Trophoblast cell (in vitro differentiated cells and primary cell): ENCODE results near the gene USH2A.

Experiments
- DNase-seq, 2 donors: peaks; one replicate each; pipeline ENCODE4 v3.0.0-alpha.2; 2016
- H2AFZ ChIP-seq: 2 replicates; pipeline ENCODE4 v1.6.1; 2013; ENCODE audit warnings: low read length, moderate library complexity, mild to moderate bottlenecking; ENCODE audit not compliant: insufficient read depth, poor library complexity
- H2AK5ac ChIP-seq: 2 replicates; pipeline ENCODE4 v1.6.1; 2013; ENCODE audit warnings: mild to moderate bottlenecking, low read length
- H2BK120ac ChIP-seq: 2 replicates; pipeline ENCODE4 v1.6.1; 2013; ENCODE audit warnings: low read length, mild to moderate bottlenecking, moderate library complexity; ENCODE audit not compliant: insufficient read depth, poor library complexity
- H2BK12ac ChIP-seq: 2 replicates; pipeline ENCODE4 v1.6.1; 2013; ENCODE audit warnings: mild to moderate bottlenecking, low read length, moderate library complexity
- H2BK5ac ChIP-seq: 2 replicates; pipeline ENCODE4 v1.6.1; 2013; ENCODE audit warnings: low read length, low read depth, moderate library complexity, mild to moderate bottlenecking; ENCODE audit not compliant: poor library complexity
- H3K14ac ChIP-seq: 2 replicates; pipeline ENCODE4 v1.6.1; 2013; ENCODE audit warnings: mild to moderate bottlenecking, low read length
- H3K18ac ChIP-seq: 2 replicates; pipeline ENCODE4 v1.6.1; 2013; ENCODE audit warnings: mild to moderate bottlenecking, low read length
- H3K23ac ChIP-seq: 2 replicates; pipeline ENCODE4 v1.6.1; 2013; ENCODE audit warnings: low read length
- H3K27ac ChIP-seq: 2 replicates; pipeline ENCODE4 v1.5.1; 2013; ENCODE audit warnings: low read depth, mild to moderate bottlenecking, inconsistent platforms, low read length, moderate library complexity
- H3K27me3 ChIP-seq: 2 replicates; pipeline ENCODE4 v1.6.1; 2013; ENCODE audit warnings: inconsistent platforms, mild to moderate bottlenecking, low read length, moderate library complexity; ENCODE audit not compliant: insufficient read depth
- H3K36me3 ChIP-seq, 2 experiments: 1 replicate in 1 of 2; 2 replicates in 1 of 2; pipeline ENCODE4 v1.6.1; 2013; ENCODE audit warnings: low read length in 2 of 2, mild to moderate bottlenecking in 2 of 2, moderate library complexity in 1 of 2; ENCODE audit not compliant: insufficient read depth in 2 of 2, control insufficient read depth in 1 of 2
- H3K4ac ChIP-seq: 2 replicates; pipeline ENCODE4 v1.6.1; 2013; ENCODE audit warnings: low read depth, mild to moderate bottlenecking, low read length, moderate library complexity
- H3K4me1 ChIP-seq, 2 experiments: 1 replicate in 1 of 2; 2 replicates in 1 of 2; pipeline ENCODE4 v1.6.1; 2013; ENCODE audit warnings: low read length in 2 of 2, mild to moderate bottlenecking in 2 of 2, moderate library complexity in 1 of 2; ENCODE audit not compliant: insufficient read depth in 2 of 2, control insufficient read depth in 1 of 2
- H3K4me2 ChIP-seq: 2 replicates; pipeline ENCODE4 v1.6.1; 2013; ENCODE audit warnings: inconsistent platforms, mild to moderate bottlenecking, low read length, moderate library complexity
- H3K4me3 ChIP-seq: 2 replicates; pipeline ENCODE4 v1.5.1; 2013; ENCODE audit warnings: mild to moderate bottlenecking, low read depth, low read length, inconsistent platforms
- H3K79me1 ChIP-seq: one replicate; pipeline ENCODE4 v1.6.1; 2013; ENCODE audit warnings: low read length
- H3K79me2 ChIP-seq: 2 replicates; pipeline ENCODE4 v1.6.1; 2013; ENCODE audit warnings: low read length, mild to moderate bottlenecking; ENCODE audit not compliant: control insufficient read depth, insufficient read depth, poor library complexity
- H3K9ac ChIP-seq: 2 replicates; pipeline ENCODE4 v1.6.1; 2013; ENCODE audit warnings: mild to moderate bottlenecking, low read length
- H3K9me3 ChIP-seq: 2 replicates; pipeline ENCODE4 v1.6.1; 2013; ENCODE audit warnings: low read depth, mild to moderate bottlenecking, control low read depth, inconsistent platforms, low read length; ENCODE audit not compliant: insufficient read depth
- H4K12ac ChIP-seq: 2 replicates; pipeline ENCODE4 v1.6.1; 2013; ENCODE audit warnings: low read depth, mild to moderate bottlenecking, low read length, moderate library complexity
- H4K8ac ChIP-seq: 2 replicates; pipeline ENCODE4 v1.6.1; 2013; ENCODE audit warnings: low read depth, mild to moderate bottlenecking, low read length, moderate library complexity
- H4K91ac ChIP-seq: one replicate; pipeline ENCODE4 v1.6.1; 2013; ENCODE audit warnings: low read depth, mild to moderate bottlenecking, low read length, moderate library complexity
- WGBS: extraction: QIAGEN DNeasy Blood & Tissue Kit; methylation state at CpG from one replicate; pipeline ENCODE4 v1.1.7; 2013; ENCODE audit warnings: missing lambda C conversion rate; ENCODE audit not compliant: insufficient read length, insufficient coverage; ENCODE audit errors: extremely low coverage; 5-methylcytosine and 5-hydroxymethylcytosine counted together

Gene USH2A

GRCh38 chr1:216270086-216270773 lies 153.0 kb downstream of the USH2A start:
- H3K14ac ChIP-seq = no peak overlapping the region
- no peak overlapping the region for H4K8ac ChIP-seq
- H2BK12ac ChIP-seq = no peak overlapping the region
- no peak overlapping the region for H3K4ac ChIP-seq
- no peak overlapping the region for H2BK5ac ChIP-seq
- H2AK5ac ChIP-seq = no peak overlapping the region
- H3K4me3 ChIP-seq = no peak overlapping the region
- H2AFZ ChIP-seq = no peak overlapping the region
- no peak overlapping the region for H2BK120ac ChIP-seq
- H4K91ac ChIP-seq = no peak overlapping the region
- H3K79me1 ChIP-seq = no peaks in the 10 kb centered on the region
- no peak overlapping the region for H3K23ac ChIP-seq
- no peak overlapping the region for H3K18ac ChIP-seq
- H3K36me3 ChIP-seq = no peaks in the 10 kb centered on the region
- no peaks in the 10 kb centered on the region for H3K4me1 ChIP-seq
- no peaks in the 10 kb centered on the region for H3K27me3 ChIP-seq
- DNase-seq = no peak
- H3K9me3 ChIP-seq = no peaks in the 10 kb centered on the region
- H3K9ac ChIP-seq = no peak overlapping the region
- no peak overlapping the region for H3K27ac ChIP-seq
- no peak overlapping the region for H4K12ac ChIP-seq
- no peak overlapping the region for H3K4me2 ChIP-seq
- no peaks in the 10 kb centered on the region for H3K79me2 ChIP-seq
- WGBS = no CpG with 5 or more reads among the region's 2 CpGs

GRCh38 chr1:216261631-216262030 lies 161.6 kb downstream of the USH2A start:
- no peak overlapping the region for H4K12ac ChIP-seq
- no peak overlapping the region for H2AFZ ChIP-seq
- H3K79me2 ChIP-seq = no peaks in the 10 kb centered on the region
- no peak overlapping the region for H4K8ac ChIP-seq
- no CpG with 5 or more reads among the region's 3 CpGs for WGBS
- no peak overlapping the region for H4K91ac ChIP-seq
- H3K9ac ChIP-seq = no peak overlapping the region
- H3K4ac ChIP-seq = no peak overlapping the region
- H2BK12ac ChIP-seq = no peak overlapping the region
- H3K4me3 ChIP-seq = no peak overlapping the region
- no peak overlapping the region for H3K27ac ChIP-seq
- H3K4me2 ChIP-seq = no peak overlapping the region
- H3K27me3 ChIP-seq = no peaks in the 10 kb centered on the region
- no peak overlapping the region for H2BK5ac ChIP-seq
- no peak overlapping the region for H2AK5ac ChIP-seq
- no peaks in the 10 kb centered on the region for H3K79me1 ChIP-seq
- H3K18ac ChIP-seq = no peak overlapping the region
- H2BK120ac ChIP-seq = no peak overlapping the region
- DNase-seq = no peak
- H3K9me3 ChIP-seq = no peaks in the 10 kb centered on the region
- H3K4me1 ChIP-seq = no peaks in the 10 kb centered on the region
- no peak overlapping the region for H3K14ac ChIP-seq
- no peaks in the 10 kb centered on the region for H3K36me3 ChIP-seq
- H3K23ac ChIP-seq = no peak overlapping the region

- Histone ChIP-seq H2AK5ac (no peak overlapping the region), H2AFZ (no peak overlapping the region), H3K79me2 (no peaks in the 10 kb centered on the region), H2BK12ac (no peak overlapping the region), H4K8ac (no peak overlapping the region), H3K18ac (no peak overlapping the region), H4K12ac (no peak overlapping the region), H2BK120ac (no peak overlapping the region), H3K4ac (no peak overlapping the region), H3K79me1 (no peaks in the 10 kb centered on the region), H3K9ac (no peak overlapping the region), H3K4me1 (no peaks in the 10 kb centered on the region), H3K4me3 (no peak overlapping the region), H3K23ac (no peak overlapping the region), H4K91ac (no peak overlapping the region), H3K4me2 (no peak overlapping the region), H3K36me3 (no peaks in the 10 kb centered on the region), H3K9me3 (no peaks in the 10 kb centered on the region), H3K27me3 (no peaks in the 10 kb centered on the region), H2BK5ac (no peak overlapping the region), H3K27ac (no peak overlapping the region), H3K14ac (no peak overlapping the region)
- WGBS = no CpG with 5 or more reads among the region's 1 CpG
- no peak for DNase-seq
Measured at GRCh38 chr1:216258856-216259255, 164.4 kb downstream of the USH2A start.

GRCh38 chr1:216258386-216258785 lies 164.9 kb downstream of the USH2A start:
- Histone ChIP-seq H2BK120ac (no peak overlapping the region), H3K79me2 (no peaks in the 10 kb centered on the region), H3K23ac (no peak overlapping the region), H3K79me1 (no peaks in the 10 kb centered on the region), H3K14ac (no peak overlapping the region), H3K4ac (no peak overlapping the region), H3K27me3 (no peaks in the 10 kb centered on the region), H3K18ac (no peak overlapping the region), H3K9me3 (no peaks in the 10 kb centered on the region), H3K36me3 (no peaks in the 10 kb centered on the region), H3K4me1 (no peaks in the 10 kb centered on the region), H4K8ac (no peak overlapping the region), H2BK12ac (no peak overlapping the region), H3K9ac (no peak overlapping the region), H3K4me2 (no peak overlapping the region), H4K12ac (no peak overlapping the region), H3K27ac (no peak overlapping the region), H3K4me3 (no peak overlapping the region), H2AK5ac (no peak overlapping the region), H4K91ac (no peak overlapping the region), H2AFZ (no peak overlapping the region), H2BK5ac (no peak overlapping the region)
- WGBS = no CpG with 5 or more reads among the region's 3 CpGs
- no peak for DNase-seq
